A204.1 (cell line): ENCODE measurements around the gene OR1N2.
"Not testable (repeated sequence)": the region's sequence is repeated elsewhere in the genome, so short reads cannot be mapped to it uniquely, and the experiment has no call there.

Experiments
- FAIRE-seq: peaks from 2 replicates; lab custom pipeline; 2012; peaks lifted over from hg19 to GRCh38; lab: Jason Lieb, UNC

OR1N2 gene

GRCh38 chr9:122552812-122553211, at the start of gene OR1N2:
TSS of gene OR1N2 (plus strand) at chr9:122553112. CDS start at chr9:122553212, 100 bp downstream.
- FAIRE-seq = no peak

- FAIRE-seq = no peak
These were observed 45.9 kb upstream of the OR1N2 start for GRCh38 chr9:122506964-122507363.

- no peak for FAIRE-seq
These were observed 42.4 kb upstream of the OR1N2 start, which contains the start of gene OR1J2 for GRCh38 chr9:122510502-122510901. TSS of gene OR1J2 (plus strand) at chr9:122510802. CDS start at chr9:122510802, 0 bp downstream.

- no peak for FAIRE-seq
These were observed 34.7 kb upstream of the OR1N2 start for GRCh38 chr9:122518226-122518625.

GRCh38 chr9:122518841-122519240, 34.1 kb upstream of the OR1N2 start, which contains the start of gene OR1J4:
TSS of gene OR1J4 (plus strand) at chr9:122519141. CDS start at chr9:122519141, 0 bp downstream.
- FAIRE-seq = no peak

- no peak for FAIRE-seq
These were observed 33.5 kb upstream of the OR1N2 start for GRCh38 chr9:122519376-122519775.

GRCh38 chr9:122526602-122527001, 26.3 kb upstream of the OR1N2 start:
- FAIRE-seq = no peak

GRCh38 chr9:122527193-122527592, 25.7 kb upstream of the OR1N2 start, which contains the start of gene OR1N1:
TSS of gene OR1N1 (minus strand) at chr9:122527293. CDS start at chr9:122527293, 0 bp downstream.
- no peak for FAIRE-seq

- not testable (repeated sequence) for FAIRE-seq
These were observed 21.8 kb upstream of the OR1N2 start for GRCh38 chr9:122531157-122531556.

GRCh38 chr9:122536134-122536533, 16.8 kb upstream of the OR1N2 start:
- FAIRE-seq = no peak

GRCh38 chr9:122537066-122537465, 15.8 kb upstream of the OR1N2 start:
- FAIRE-seq = not testable (repeated sequence)

- FAIRE-seq = no peak
These were observed 14.2 kb upstream of the OR1N2 start for GRCh38 chr9:122538757-122539156.

GRCh38 chr9:122546196-122546595, 6.7 kb upstream of the OR1N2 start:
- no peak for FAIRE-seq

- FAIRE-seq = no peak
These were observed 1.5 kb upstream of the OR1N2 start for GRCh38 chr9:122551371-122551770.

- no peak for FAIRE-seq
These were observed 8.5 kb downstream of the OR1N2 start for GRCh38 chr9:122561446-122561845.

- no peak for FAIRE-seq
These were observed 9.3 kb downstream of the OR1N2 start for GRCh38 chr9:122562134-122562760.

GRCh38 chr9:122567901-122568300, 15.0 kb downstream of the OR1N2 start:
- FAIRE-seq = no peak

- FAIRE-seq = no peak
These were observed 19.5 kb downstream of the OR1N2 start for GRCh38 chr9:122572456-122572855.

GRCh38 chr9:122579874-122580273, 27.0 kb downstream of the OR1N2 start:
- no peak for FAIRE-seq

GRCh38 chr9:122580360-122580759, 27.4 kb downstream of the OR1N2 start:
- FAIRE-seq = no peak

GRCh38 chr9:122583284-122583683, 30.4 kb downstream of the OR1N2 start, which contains the start of gene OR1L8:
TSS of gene OR1L8 (minus strand) at chr9:122583384. CDS start at chr9:122568477, 14,907 bp downstream.
- FAIRE-seq = not testable (repeated sequence)
